ENCODE measurements around the gene FTSJ1. TPM values are rescaled to one million over a fixed set of nuclear protein-coding genes. Genes with fewer than 3 reads are reported as not detected.

FTSJ1 gene
- total RNA-seq, 4 donors from 2014 or later, result 45.7 to 74.7 (median 56.1) TPM

- no peak for TF ChIP-seq CTCF (IDR thresholded peaks at IDR 0.05)
- no peak for DNase-seq (ENCODE audit: low spot score)
- no peak for ATAC-seq (ENCODE audit: low FRiP score)
Observed at GRCh38 chrX:48477960-48478755, 2.2 kb downstream of the FTSJ1 start.

DNA sequence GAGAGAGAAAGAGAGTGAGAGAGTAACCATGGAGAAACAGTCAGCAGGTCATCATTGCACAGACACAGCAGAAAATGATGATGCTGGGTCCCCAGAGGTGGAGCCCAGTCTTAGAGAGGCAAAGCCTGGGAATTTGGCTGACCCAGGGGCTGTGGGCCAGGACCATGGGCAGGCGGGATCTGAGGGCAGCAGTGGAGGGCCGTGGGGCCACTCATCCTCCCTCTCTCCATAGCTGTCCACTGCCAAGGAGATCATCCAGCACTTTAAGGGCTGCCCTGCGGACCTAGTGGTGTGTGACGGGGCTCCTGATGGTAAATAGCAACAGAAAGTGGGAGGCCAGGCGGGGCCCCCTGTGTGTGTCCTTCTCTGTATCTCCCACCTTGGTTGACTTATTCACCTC is 2.8 kb downstream of the FTSJ1 start:
- no peak for TF ChIP-seq CTCF (IDR thresholded peaks at IDR 0.05)
- no peak for DNase-seq (ENCODE audit: low spot score)
- ATAC-seq (ENCODE audit: low FRiP score), result no peak

GRCh38 chrX:48480142-48480541 is 4.1 kb downstream of the FTSJ1 start:
- ATAC-seq (ENCODE audit: low FRiP score) (no peak), DNase-seq (ENCODE audit: low spot score) (no peak)
- no peak for TF ChIP-seq CTCF (IDR thresholded peaks at IDR 0.05)

GRCh38 chrX:48480583-48480982 is 4.6 kb downstream of the FTSJ1 start:
- no peak for TF ChIP-seq CTCF (IDR thresholded peaks at IDR 0.05)
- no peak for ATAC-seq (ENCODE audit: low FRiP score)
- DNase-seq (ENCODE audit: low spot score), result no peak

DNA sequence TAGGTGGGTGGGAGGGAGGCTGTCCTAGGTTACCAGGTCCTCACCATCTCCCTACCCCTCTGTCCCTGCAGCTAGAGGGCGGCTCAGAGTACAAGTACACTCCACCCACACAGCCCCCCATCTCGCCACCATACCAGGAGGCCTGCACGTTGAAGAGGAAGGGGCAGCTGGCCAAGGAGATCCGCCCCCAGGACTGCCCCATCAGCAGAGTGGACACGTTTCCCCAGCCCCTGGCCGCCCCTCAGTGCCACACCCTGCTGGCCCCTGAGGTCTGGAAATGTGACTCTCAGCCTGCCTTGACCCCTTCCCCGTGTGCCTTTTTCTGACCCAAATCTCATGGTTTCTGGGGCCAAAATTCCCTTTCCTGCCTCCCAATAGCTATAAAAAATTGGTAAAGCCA is 6.5 kb downstream of the FTSJ1 start:
- ATAC-seq (ENCODE audit: low FRiP score) (no peak), DNase-seq (ENCODE audit: low spot score) (no peak)
- TF ChIP-seq CTCF (IDR thresholded peaks at IDR 0.05), result no peak

DNA sequence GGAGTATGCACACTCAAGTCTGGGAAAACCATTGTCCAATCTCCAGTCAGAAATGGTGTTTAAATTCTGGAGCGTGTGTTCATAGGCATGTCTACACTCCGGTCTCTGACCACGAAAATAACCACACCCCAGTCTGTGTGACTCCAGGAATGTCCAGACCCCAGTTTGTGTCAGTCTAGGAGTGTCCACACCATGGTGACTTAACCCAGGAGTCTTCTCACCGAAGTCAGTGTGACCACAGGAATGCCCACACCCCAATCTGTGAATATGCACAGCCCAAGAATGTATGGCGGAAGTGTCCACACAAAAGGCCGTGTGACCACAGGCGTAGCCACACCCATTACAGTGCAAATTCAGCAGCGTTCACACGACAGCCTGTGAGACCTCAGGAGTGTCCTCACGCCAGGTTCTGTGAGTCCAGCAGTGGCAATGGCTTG is 11.4 kb downstream of the FTSJ1 start:
- TF ChIP-seq CTCF (IDR thresholded peaks at IDR 0.05), result no peak
- no peak for DNase-seq (ENCODE audit: low spot score)
- no peak for ATAC-seq (ENCODE audit: low FRiP score)

GRCh38 chrX:48488034-48488433 is 12.0 kb downstream of the FTSJ1 start:
- DNase-seq (ENCODE audit: low spot score) (no peak), ATAC-seq (ENCODE audit: low FRiP score) (no peak)
- TF ChIP-seq CTCF (IDR thresholded peaks at IDR 0.05), result no peak
